K562 (cell line): Measurements from ENCODE around the gene OR1C1.

ENCODE experiments used
- CBFA2T3 ChIP-seq: fragments of 450-650 bp; IDR thresholded peaks from 2 replicates; pipeline ENCODE4 v1.6.1; 2017
- CEBPB ChIP-seq: fragments of 450-650 bp; IDR thresholded peaks from 2 replicates; pipeline ENCODE4 v1.6.1; 2016; ENCODE audit warnings: missing genetic modification characterization, missing compliant biosample characterization
- CTCF ChIP-seq, 3 experiments: IDR thresholded peaks in 2 of 3; conservative IDR thresholded peaks in 1 of 3; 2 replicates each; pipeline ENCODE4 v1.5.1; 2011 to 2012; ENCODE audit warnings: low read length in 3 of 3, mild to moderate bottlenecking in 3 of 3, control low read depth in 2 of 3, improper control_type of control experiment in 1 of 3, inconsistent platforms in 1 of 3, low read depth in 1 of 3, mixed read lengths in 1 of 3, moderate library complexity in 1 of 3; ENCODE audit not compliant: insufficient read depth in 2 of 3
- KDM2B ChIP-seq: fragments of 250-450 bp; sonication (Bioruptor Pico); IDR thresholded peaks from 2 replicates; pipeline ENCODE4 v1.8.0; 2021; ENCODE audit warnings: mild to moderate bottlenecking, moderate library complexity
- PATZ1 ChIP-seq: fragments of 250-450 bp; sonication (Bioruptor Pico); IDR thresholded peaks from 2 replicates; pipeline ENCODE4 v1.5.0; 2020; ENCODE audit warnings: mild to moderate bottlenecking, borderline replicate concordance
- SPI1 ChIP-seq: IDR thresholded peaks from 2 replicates; pipeline ENCODE4 v1.6.1; 2011; ENCODE audit warnings: low read depth, low read length, control low read depth, borderline replicate concordance
- TAF9B ChIP-seq: fragments of 450-650 bp; IDR thresholded peaks from 2 replicates; pipeline ENCODE4 v1.6.1; 2018; ENCODE audit warnings: mild to moderate bottlenecking; ENCODE audit not compliant: partially characterized antibody
- TEAD4 ChIP-seq, 2 experiments: sonication (generic) in 1 of 2; formaldehyde crosslinking in 1 of 2; IDR thresholded peaks; 2 replicates each; pipeline versions ENCODE4 v1.6.1 to v1.8.0; 2012 to 2022; ENCODE audit warnings: borderline replicate concordance in 1 of 2, inconsistent platforms in 1 of 2, low read length in 1 of 2, mild to moderate bottlenecking in 1 of 2, missing genetic modification reagents in 1 of 2
- ZBED1 ChIP-seq: IDR thresholded peaks from 2 replicates; pipeline ENCODE4 v1.6.1; 2014
- TF ChIP-seq, protein P1 (sequence below): sonication (generic); formaldehyde crosslinking; IDR thresholded peaks from 2 replicates; pipeline ENCODE4 v1.8.1; 2022; ENCODE audit warnings: missing genetic modification reagents
- TF ChIP-seq, protein P2 (sequence below), 2 experiments: fragments of 450-650 bp in 1 of 2; sonication (generic) in 1 of 2; formaldehyde crosslinking in 1 of 2; IDR thresholded peaks in 1 of 2; conservative IDR thresholded peaks in 1 of 2; 2 replicates each; pipeline versions ENCODE4 v1.6.1 to v1.8.1; 2016 to 2023; ENCODE audit warnings: mild to moderate bottlenecking in 2 of 2, moderate library complexity in 2 of 2, inconsistent platforms in 1 of 2, missing genetic modification reagents in 1 of 2

DNA sequence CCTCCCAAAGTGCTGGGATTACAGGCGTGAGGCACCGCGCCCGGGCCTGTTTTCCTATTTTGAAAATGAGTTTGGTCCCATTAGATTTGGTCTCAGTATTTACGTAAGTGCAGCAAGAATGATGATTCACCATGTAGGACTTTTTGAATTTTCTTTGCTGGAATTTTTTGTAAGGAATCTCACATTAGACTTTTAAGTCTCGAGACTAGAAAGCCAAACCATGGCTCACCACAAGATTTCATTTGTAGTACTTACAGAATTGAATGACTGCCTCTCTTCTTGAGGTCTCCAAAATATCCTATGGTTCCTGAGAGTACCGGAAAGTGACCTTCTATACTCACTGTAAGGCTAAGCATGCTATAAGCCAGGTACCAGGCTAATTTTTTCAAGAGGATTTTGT is 12.7 kb downstream of the OR1C1 start:
- TF ChIP-seq TAF9B, result no peak
- no peak for TF ChIP-seq ZBED1
- no peak for TF ChIP-seq CBFA2T3
- TF ChIP-seq SPI1, result no peak
- no peak for TF ChIP-seq PATZ1
- no peak for TF ChIP-seq KDM2B (CRISPR knock-in tag)
- no peak for TF ChIP-seq CEBPB
- no peak for TF ChIP-seq TEAD4 (IDR thresholded peaks at IDR 0.05; ENCODE audit: low read length)
- TF ChIP-seq TEAD4 (CRISPR knock-in tag; IDR thresholded peaks at IDR 0.05; ENCODE audit: borderline replicate concordance), result no peak
- TF ChIP-seq, protein P1, sequence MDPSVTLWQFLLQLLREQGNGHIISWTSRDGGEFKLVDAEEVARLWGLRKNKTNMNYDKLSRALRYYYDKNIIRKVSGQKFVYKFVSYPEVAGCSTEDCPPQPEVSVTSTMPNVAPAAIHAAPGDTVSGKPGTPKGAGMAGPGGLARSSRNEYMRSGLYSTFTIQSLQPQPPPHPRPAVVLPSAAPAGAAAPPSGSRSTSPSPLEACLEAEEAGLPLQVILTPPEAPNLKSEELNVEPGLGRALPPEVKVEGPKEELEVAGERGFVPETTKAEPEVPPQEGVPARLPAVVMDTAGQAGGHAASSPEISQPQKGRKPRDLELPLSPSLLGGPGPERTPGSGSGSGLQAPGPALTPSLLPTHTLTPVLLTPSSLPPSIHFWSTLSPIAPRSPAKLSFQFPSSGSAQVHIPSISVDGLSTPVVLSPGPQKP (CRISPR knock-in tag), result no peak
- no peak for TF ChIP-seq CTCF (IDR thresholded peaks at IDR 0.05 in 2 of 3, conservative IDR thresholded peaks at IDR 0.05 in 1 of 3; ENCODE audit: insufficient read depth in 2 of 3, low read depth in 1 of 3, low read length in 3 of 3)
- TF ChIP-seq, protein P2, sequence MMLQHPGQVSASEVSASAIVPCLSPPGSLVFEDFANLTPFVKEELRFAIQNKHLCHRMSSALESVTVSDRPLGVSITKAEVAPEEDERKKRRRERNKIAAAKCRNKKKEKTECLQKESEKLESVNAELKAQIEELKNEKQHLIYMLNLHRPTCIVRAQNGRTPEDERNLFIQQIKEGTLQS (IDR thresholded peaks at IDR 0.05), result no peak
- TF ChIP-seq, protein P2 (CRISPR knock-in tag; conservative IDR thresholded peaks at IDR 0.05), result no peak
